ENCODE measurements around the gene CLEC11A. TPM values are rescaled to one million over a fixed set of nuclear protein-coding genes. Genes with fewer than 3 reads are reported as not detected.
"Not testable (repeated sequence)": the region's sequence is repeated elsewhere in the genome, so short reads cannot be mapped to it uniquely, and the experiment has no call there.

The CLEC11A gene
- polyA plus RNA-seq, 1 donor from 2014 or later = 18.4 TPM

DNA sequence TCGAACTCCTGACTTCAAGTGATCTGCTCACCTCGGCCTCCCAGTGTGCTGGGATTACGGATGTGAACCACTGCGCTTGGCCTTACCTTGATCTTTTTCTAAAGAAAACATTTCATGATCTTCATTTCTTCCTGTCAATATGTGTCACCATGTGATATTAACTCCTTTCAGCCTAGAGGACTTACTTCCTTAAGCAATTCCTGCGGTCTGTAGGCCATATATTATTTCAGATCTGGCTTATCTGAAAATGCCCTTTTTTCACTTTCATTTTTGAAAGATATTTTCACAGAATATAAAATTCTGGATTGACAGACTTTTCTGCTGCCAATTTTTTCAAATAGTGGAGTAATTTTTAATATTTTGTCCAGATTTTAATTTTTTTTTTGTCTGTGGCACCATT, 45.1 kb downstream of the CLEC11A start:
- Histone ChIP-seq H3K27me3 (ENCODE audit: insufficient read depth, low read depth, low read length) (no peaks in the 10 kb centered on the region), H3K79me2 (replicated peaks; ENCODE audit: insufficient read depth, low read length) (no peaks in the 10 kb centered on the region), H3K9ac (ENCODE audit: low read length) (no peak overlapping the region), H3K36me3 (ENCODE audit: insufficient read depth, low read length) (no peaks in the 10 kb centered on the region), H3K9me3 (ENCODE audit: low read length) (no peaks in the 10 kb centered on the region), H3K27ac (ENCODE audit: low read length) (no peak overlapping the region), H2AFZ (ENCODE audit: low read depth, low read length) (no peak overlapping the region), H4K20me1 (ENCODE audit: insufficient read depth) (no peaks in the 10 kb centered on the region), H3K4me3 (ENCODE audit: low read length) (no peak overlapping the region), H3K9me2 (ENCODE audit: insufficient read depth, low read length) (no peaks in the 10 kb centered on the region), H3K4me2 (ENCODE audit: low read length) (no peak overlapping the region), H3F3A (ENCODE audit: insufficient read depth, low read length, poor library complexity, severe bottlenecking) (no peaks in the 10 kb centered on the region)
- no peak for TF ChIP-seq SMC3 (conservative IDR thresholded peaks at IDR 0.05; ENCODE audit: poor library complexity)
- no peak for TF ChIP-seq MXI1 (conservative IDR thresholded peaks at IDR 0.05; ENCODE audit: poor library complexity, severe bottlenecking)
- no peak for TF ChIP-seq EP300 (conservative IDR thresholded peaks at IDR 0.05; ENCODE audit: poor library complexity, severe bottlenecking)
- TF ChIP-seq EZH2 (IDR thresholded peaks at IDR 0.05; ENCODE audit: borderline replicate concordance, insufficient read depth, low read length, poor library complexity, severe bottlenecking) = no peak
- TF ChIP-seq TAF1 (IDR thresholded peaks at IDR 0.05; ENCODE audit: low read depth) = no peak

DNA sequence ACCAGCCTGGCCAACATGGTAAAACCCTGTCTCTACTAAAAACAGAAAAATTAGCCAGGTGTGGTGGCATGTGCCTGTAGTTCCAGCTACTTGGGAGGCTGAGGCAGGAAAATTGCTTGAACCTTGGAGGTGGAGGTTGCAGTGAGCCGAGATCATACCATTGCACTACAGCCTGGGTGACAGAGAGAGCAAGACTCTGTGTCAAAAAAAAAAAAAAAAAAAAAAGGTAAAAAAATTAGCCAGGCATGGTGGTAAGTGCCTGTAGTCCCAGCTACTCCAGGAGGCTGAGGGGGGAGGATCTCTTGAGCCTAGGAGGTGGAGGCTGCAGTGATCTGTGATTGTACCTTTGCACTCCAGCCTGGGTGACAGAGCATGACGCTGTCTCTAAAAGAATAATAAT, 47.0 kb downstream of the CLEC11A start, which contains the start of gene GPR32:
Gene GPR32, plus strand, starts transcription at position 301 of the 400 bp plus-strand sequence. CDS start 137 bp downstream, outside the sequence.
- H3K4me2 ChIP-seq (ENCODE audit: low read length); H3K27ac ChIP-seq (ENCODE audit: low read length); H3K9ac ChIP-seq (ENCODE audit: low read length); H3K27me3 ChIP-seq (ENCODE audit: insufficient read depth, low read depth, low read length); H2AFZ ChIP-seq (ENCODE audit: low read depth, low read length); H3K9me3 ChIP-seq (ENCODE audit: low read length); H3K79me2 ChIP-seq (replicated peaks; ENCODE audit: insufficient read depth, low read length); H3K36me3 ChIP-seq (ENCODE audit: insufficient read depth, low read length); H3F3A ChIP-seq (ENCODE audit: insufficient read depth, low read length, poor library complexity, severe bottlenecking); H3K4me3 ChIP-seq (ENCODE audit: low read length); H4K20me1 ChIP-seq (ENCODE audit: insufficient read depth); H3K9me2 ChIP-seq (ENCODE audit: insufficient read depth, low read length): not testable (repeated sequence)

- Histone ChIP-seq H3K4me3 (ENCODE audit: low read length) (no peak overlapping the region), H3F3A (ENCODE audit: insufficient read depth, low read length, poor library complexity, severe bottlenecking) (no peaks in the 10 kb centered on the region), H3K9me2 (ENCODE audit: insufficient read depth, low read length) (no peaks in the 10 kb centered on the region), H3K27me3 (ENCODE audit: insufficient read depth, low read depth, low read length) (no peaks in the 10 kb centered on the region), H3K36me3 (ENCODE audit: insufficient read depth, low read length) (no peaks in the 10 kb centered on the region), H3K27ac (ENCODE audit: low read length) (no peak overlapping the region), H3K9ac (ENCODE audit: low read length) (no peak overlapping the region), H3K9me3 (ENCODE audit: low read length) (no peaks in the 10 kb centered on the region), H2AFZ (ENCODE audit: low read depth, low read length) (no peak overlapping the region), H4K20me1 (ENCODE audit: insufficient read depth) (no peaks in the 10 kb centered on the region), H3K79me2 (replicated peaks; ENCODE audit: insufficient read depth, low read length) (no peaks in the 10 kb centered on the region), H3K4me2 (ENCODE audit: low read length) (no peak overlapping the region)
- no peak for TF ChIP-seq SMC3 (conservative IDR thresholded peaks at IDR 0.05; ENCODE audit: poor library complexity)
- no peak for TF ChIP-seq POLR2AphosphoS5 (IDR thresholded peaks at IDR 0.05)
- no peak for TF ChIP-seq EZH2 (IDR thresholded peaks at IDR 0.05; ENCODE audit: borderline replicate concordance, insufficient read depth, low read length, poor library complexity, severe bottlenecking)
- TF ChIP-seq, protein P1, sequence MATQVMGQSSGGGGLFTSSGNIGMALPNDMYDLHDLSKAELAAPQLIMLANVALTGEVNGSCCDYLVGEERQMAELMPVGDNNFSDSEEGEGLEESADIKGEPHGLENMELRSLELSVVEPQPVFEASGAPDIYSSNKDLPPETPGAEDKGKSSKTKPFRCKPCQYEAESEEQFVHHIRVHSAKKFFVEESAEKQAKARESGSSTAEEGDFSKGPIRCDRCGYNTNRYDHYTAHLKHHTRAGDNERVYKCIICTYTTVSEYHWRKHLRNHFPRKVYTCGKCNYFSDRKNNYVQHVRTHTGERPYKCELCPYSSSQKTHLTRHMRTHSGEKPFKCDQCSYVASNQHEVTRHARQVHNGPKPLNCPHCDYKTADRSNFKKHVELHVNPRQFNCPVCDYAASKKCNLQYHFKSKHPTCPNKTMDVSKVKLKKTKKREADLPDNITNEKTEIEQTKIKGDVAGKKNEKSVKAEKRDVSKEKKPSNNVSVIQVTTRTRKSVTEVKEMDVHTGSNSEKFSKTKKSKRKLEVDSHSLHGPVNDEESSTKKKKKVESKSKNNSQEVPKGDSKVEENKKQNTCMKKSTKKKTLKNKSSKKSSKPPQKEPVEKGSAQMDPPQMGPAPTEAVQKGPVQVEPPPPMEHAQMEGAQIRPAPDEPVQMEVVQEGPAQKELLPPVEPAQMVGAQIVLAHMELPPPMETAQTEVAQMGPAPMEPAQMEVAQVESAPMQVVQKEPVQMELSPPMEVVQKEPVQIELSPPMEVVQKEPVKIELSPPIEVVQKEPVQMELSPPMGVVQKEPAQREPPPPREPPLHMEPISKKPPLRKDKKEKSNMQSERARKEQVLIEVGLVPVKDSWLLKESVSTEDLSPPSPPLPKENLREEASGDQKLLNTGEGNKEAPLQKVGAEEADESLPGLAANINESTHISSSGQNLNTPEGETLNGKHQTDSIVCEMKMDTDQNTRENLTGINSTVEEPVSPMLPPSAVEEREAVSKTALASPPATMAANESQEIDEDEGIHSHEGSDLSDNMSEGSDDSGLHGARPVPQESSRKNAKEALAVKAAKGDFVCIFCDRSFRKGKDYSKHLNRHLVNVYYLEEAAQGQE (IDR thresholded peaks at IDR 0.05; ENCODE audit: borderline replicate concordance) = no peak
- TF ChIP-seq TAF1 (IDR thresholded peaks at IDR 0.05; ENCODE audit: low read depth) = no peak
- TF ChIP-seq EP300 (conservative IDR thresholded peaks at IDR 0.05; ENCODE audit: poor library complexity, severe bottlenecking) = no peak
- TF ChIP-seq RAD21 (conservative IDR thresholded peaks at IDR 0.05) = no peak
- no peak for TF ChIP-seq MXI1 (conservative IDR thresholded peaks at IDR 0.05; ENCODE audit: poor library complexity, severe bottlenecking)
- TF ChIP-seq CTCF (IDR thresholded peaks at IDR 0.05; ENCODE audit: poor library complexity, severe bottlenecking) = no peak
Observed at GRCh38 chr19:50770888-50771287, 47.7 kb downstream of the CLEC11A start.

All from neural cell (in vitro differentiated cells).